Activated T-cell treated with anti-CD3 and anti-CD28 coated beads, Interleukin-2, amount 50 U/mL, for 4 hours (primary cell): Measurements from ENCODE around the gene GANAB. TPM values are rescaled to one million over a fixed set of nuclear protein-coding genes. Genes with fewer than 3 reads are reported as not detected.
"Not testable (repeated sequence)": the region's sequence is repeated elsewhere in the genome, so short reads cannot be mapped to it uniquely, and the experiment has no call there.

Source experiments
- ATAC-seq, 2 donors: fragments of 200-7000 bp; cut with Tn5 transposase; one replicate each; pipeline ENCODE4 v1.10.0; 2021
- DNase-seq: peaks from one replicate; pipeline ENCODE4 v3.0.0-alpha.2; 2020
- H3K27me3 Mint-ChIP-seq: one replicate; pipeline ENCODE4 v1.8.0; 2021; ENCODE audit warnings: low read depth, mixed read lengths
- H3K36me3 Mint-ChIP-seq: one replicate; pipeline ENCODE4 v1.8.0; 2022; ENCODE audit warnings: mixed read lengths; ENCODE audit not compliant: insufficient read depth
- H3K4me1 Mint-ChIP-seq: one replicate; pipeline ENCODE4 v1.8.0; 2021; ENCODE audit warnings: low read depth, mixed read lengths
- H3K4me3 Mint-ChIP-seq: one replicate; pipeline ENCODE4 v1.8.0; 2021; ENCODE audit warnings: mild to moderate bottlenecking, moderate library complexity, mixed read lengths
- H3K9me3 Mint-ChIP-seq: one replicate; pipeline ENCODE4 v1.8.0; 2021; ENCODE audit warnings: mixed read lengths
- total RNA-seq, 3 donors: library from RNA; stranded (reverse); gene quantifications; one replicate each; pipeline ENCODE4 v1.2.1, GENCODE V29; 2021

GANAB gene
- total RNA-seq = 100 to 1,000 TPM; 173 to 204 (median 194) TPM

GRCh38 chr11:62645946-62646824, at the start of gene GANAB:
TSS of gene GANAB (minus strand) at chr11:62646613. CDS start at chr11:62646599, 14 bp downstream.
- Mint-ChIP-seq H3K27me3 (no peaks in the 10 kb centered on the region), H3K4me3 (peak within 1 kb of the TSS; percentile 98), H3K36me3 (peaks cover 2% of the 10 kb centered on the region), H3K9me3 (no peaks in the 10 kb centered on the region), H3K4me1 (peaks cover 27% of the 10 kb centered on the region)
- ATAC-seq (peak; percentile 98), DNase-seq (peak; percentile 99)

- Mint-ChIP-seq H3K4me1 (peaks cover 6% of the 10 kb centered on the region), H3K9me3 (no peaks in the 10 kb centered on the region), H3K4me3 (no peak overlapping the region), H3K27me3 (no peaks in the 10 kb centered on the region), H3K36me3 (peaks cover 20% of the 10 kb centered on the region)
- DNase-seq = peak; percentile 75
- ATAC-seq = peak; percentile 93 to 96
Measured at GRCh38 chr11:62694455-62695167, 48.2 kb upstream of the GANAB start.

DNA sequence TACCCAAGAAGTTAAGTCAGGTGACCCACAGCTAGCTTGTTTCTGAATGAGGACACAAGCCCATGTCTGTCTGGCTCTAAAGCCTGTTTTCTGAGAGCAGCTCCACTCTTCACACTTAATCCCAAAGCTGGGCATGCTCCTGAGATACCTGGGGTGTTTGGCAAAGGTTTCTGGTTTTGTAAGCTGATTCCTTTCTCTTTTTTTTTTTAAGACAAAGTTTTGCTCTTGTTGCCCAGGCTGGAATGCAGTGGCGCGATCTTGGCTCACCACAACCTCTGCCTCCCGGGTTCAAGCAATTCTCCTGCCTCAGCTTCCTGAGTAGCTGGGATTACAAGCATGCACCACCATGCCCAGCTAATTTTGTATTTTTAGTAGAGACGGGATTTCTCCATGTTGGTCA, 47.2 kb upstream of the GANAB start:
- not testable (repeated sequence) for H3K4me3 Mint-ChIP-seq, H3K4me1 Mint-ChIP-seq, H3K9me3 Mint-ChIP-seq, H3K27me3 Mint-ChIP-seq, DNase-seq, ATAC-seq
- peaks cover 20% of the 10 kb centered on the region for H3K36me3 Mint-ChIP-seq

DNA sequence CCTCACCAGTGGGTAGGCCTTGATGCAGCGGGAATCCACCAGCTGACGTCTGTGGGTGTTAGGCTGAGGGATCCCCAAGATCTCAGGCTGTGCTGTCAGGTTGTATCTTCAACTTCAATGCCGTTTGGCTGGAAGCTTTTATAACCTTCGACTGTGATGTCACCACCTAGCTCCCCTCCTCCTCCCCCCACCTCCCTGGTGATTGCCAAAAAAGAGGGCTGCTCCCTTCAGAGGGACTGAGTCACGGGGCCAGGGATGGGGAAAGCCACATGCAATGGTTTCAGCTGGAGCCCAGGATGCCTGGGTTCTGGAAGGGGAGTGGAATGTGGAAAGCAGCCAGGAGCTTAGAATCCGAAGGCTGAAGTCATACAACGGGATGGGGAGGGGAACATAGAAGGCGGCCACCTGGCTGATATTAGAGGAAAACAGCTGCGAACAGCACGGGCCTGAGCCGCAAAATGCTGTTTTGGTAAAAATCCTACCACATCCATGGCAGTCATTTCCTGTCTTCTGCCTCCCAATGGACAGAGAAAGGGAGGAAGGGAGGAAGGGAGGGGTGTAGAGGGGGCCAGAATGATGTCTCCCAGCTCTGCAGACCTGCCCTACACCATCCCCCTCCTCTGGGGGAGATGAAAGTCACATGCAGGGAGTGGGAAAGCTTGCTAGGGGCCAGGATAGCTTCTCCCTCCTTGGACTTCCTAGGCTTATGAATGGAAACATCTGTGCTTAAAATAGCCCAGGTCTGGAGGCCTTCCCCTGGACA, 43.2 kb upstream of the GANAB start, which contains the start of gene LRRN4CL:
Gene LRRN4CL (minus strand): TSS at position 110 of the 763 bp plus-strand sequence. CDS start 1,022 bp downstream, outside the sequence.
- Mint-ChIP-seq H3K4me3 (no peak within 1 kb of the TSS), H3K27me3 (peaks cover 4% of the 10 kb centered on the region), H3K4me1 (peaks cover 1% of the 10 kb centered on the region), H3K9me3 (no peaks in the 10 kb centered on the region), H3K36me3 (peaks cover 16% of the 10 kb centered on the region)
- ATAC-seq (no peak), DNase-seq (no peak)

DNA sequence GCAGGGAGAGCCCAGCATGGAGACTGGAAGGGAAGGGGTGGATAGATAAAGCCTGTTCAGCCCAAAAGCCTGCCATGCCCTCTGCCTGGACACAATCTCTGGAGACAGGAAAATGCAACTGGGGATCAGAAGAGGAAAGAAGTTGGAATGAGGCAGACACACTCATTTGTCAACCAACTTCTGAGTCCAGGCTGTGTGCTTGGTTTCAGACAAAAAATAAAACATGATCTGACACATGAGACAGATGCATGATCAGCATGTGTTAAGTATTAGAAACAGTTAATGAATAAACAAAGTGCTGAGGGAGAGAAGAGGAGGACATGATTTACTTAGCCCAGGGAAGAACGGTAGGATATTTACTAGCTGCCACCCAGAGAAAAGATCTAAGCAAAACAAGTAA, 42.1 kb upstream of the GANAB start:
- Mint-ChIP-seq H3K9me3 (no peaks in the 10 kb centered on the region), H3K4me1 (no peaks in the 10 kb centered on the region), H3K4me3 (no peak overlapping the region), H3K36me3 (peaks cover 16% of the 10 kb centered on the region), H3K27me3 (peaks cover 4% of the 10 kb centered on the region)
- ATAC-seq (no peak), DNase-seq (no peak)

DNA sequence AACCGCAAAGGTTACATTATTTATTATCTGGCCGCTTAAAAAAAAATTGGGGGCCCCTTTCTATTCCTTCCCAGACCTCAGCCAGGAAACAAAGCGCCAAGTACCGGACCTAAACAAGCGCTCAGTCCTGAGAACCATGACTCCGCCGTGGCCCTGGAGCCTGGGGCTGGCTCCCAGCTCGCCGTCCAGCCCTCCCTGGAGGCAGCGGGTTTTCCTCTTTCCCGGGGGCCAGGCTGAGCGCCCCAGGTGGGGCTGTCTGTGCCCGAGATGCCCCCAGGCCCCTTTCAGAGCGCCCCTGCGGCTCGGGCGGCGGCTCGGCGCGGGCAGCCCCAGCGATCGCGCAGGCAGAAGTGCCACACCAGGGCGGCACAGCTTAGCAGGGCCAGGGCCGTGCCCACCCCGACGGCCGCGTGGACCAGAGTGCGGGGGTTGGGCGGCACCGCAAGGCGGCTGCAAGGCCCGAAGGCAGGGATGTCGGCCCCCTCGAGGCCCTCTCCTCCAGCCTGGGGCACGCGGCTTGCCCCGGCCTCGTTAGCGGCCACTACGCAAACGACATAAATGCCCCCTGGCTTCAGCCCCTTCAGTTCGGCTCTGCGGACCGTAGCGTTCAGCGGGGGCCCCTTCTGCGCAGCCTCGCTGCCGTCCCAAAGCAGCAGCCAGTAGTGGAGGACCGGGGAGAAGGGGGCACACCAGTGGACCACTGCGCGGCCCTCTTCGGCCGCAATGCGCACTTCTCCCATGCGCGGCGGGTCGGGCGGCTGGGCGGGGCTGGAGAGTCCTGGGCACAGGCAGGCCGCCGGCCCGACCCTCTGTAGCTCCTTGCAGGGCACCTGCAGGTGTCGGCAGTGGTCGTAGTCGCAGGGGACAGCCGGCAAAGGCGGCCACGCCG, 41.3 kb upstream of the GANAB start:
- H3K36me3 Mint-ChIP-seq = peaks cover 14% of the 10 kb centered on the region
- H3K27me3 Mint-ChIP-seq = peaks cover 4% of the 10 kb centered on the region
- H3K9me3 Mint-ChIP-seq = no peaks in the 10 kb centered on the region
- no peaks in the 10 kb centered on the region for H3K4me1 Mint-ChIP-seq
- peak in 1 of 2 donors; percentile 37 for ATAC-seq
- no peak for DNase-seq
- H3K4me3 Mint-ChIP-seq = no peak overlapping the region

DNA sequence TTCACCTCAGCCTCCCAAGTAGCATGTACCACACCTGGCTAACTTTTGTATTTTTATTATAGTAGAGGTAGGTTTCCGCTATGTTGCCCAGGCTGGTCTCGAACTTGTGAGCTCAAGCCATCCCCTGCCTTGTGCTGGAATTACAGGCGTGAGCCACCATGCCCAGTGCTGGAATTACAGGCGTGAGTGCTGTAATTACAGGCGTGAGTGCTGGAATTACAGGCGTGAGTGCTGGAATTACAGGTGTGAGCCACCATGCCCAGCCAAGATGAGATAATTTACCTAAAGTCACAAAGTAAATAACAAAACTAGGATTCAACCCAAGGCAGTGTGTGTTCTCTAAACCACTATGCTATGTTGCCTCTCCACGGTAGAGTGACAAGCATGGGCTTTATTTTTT, 36.1 kb upstream of the GANAB start:
- H3K27me3 Mint-ChIP-seq = no peaks in the 10 kb centered on the region
- ATAC-seq = no peak

GRCh38 chr11:62680825-62681240, 34.4 kb upstream of the GANAB start:
- DNase-seq (no peak), ATAC-seq (peak; percentile 64 to 70)
- Mint-ChIP-seq H3K4me3 (peak overlapping the region; percentile 64), H3K27me3 (no peaks in the 10 kb centered on the region), H3K9me3 (no peaks in the 10 kb centered on the region), H3K4me1 (peaks cover 25% of the 10 kb centered on the region), H3K36me3 (peaks cover 11% of the 10 kb centered on the region)

More for the DNA sequence above, 36.1 kb upstream of the GANAB start:
- Mint-ChIP-seq H3K4me3 (no peak overlapping the region), H3K4me1 (peaks cover 17% of the 10 kb centered on the region), H3K9me3 (no peaks in the 10 kb centered on the region), H3K36me3 (peaks cover 8% of the 10 kb centered on the region)
- DNase-seq = no peak

DNA sequence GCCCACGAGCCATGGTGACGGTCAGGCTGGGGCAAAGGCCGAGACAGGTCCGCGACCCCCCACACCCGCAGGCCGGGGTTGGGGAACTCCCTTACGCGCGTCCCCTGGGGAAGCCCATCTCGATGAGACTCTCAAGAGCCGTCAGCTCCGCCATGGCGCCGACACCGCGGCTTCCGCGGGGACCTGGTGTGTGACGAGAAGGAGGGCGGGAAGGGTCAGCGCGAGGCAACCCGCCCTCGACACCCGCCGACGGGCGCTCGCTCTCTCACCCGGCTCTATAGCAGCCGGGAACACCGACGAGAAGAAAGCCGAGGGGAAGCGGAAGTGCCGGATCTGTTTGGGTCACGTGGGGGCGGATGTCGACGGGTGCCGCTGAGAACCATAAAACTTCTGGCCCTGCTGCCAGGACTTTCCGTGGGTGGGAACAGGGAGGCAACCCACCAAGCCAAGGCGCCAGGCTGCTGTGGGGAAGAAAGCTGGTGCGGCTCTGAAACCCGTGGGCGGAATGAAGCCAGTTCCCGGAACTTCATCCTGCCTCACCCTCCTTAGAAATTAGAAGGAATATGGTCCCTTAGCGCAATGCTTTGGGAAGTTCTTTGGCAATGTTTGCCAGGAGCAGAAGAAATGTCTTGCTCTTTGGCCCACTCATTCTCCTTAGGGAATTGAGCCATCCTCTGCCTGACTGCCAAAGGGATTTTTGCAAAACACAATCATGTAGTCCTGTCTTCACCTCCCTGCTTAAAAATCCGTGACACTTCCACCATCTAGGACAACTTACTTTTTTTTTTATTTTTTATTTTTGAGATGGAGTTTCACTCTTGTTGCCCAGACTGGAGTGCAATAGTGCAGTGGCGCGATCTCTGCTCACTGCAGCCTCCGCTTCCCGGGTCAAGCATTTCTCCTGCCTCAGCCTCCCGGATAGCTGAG, 32.6 kb upstream of the GANAB start, which contains the start of gene UBXN1:
Gene UBXN1 (minus strand): TSS at position 304 of the 927 bp plus-strand sequence. CDS start 150 bp downstream, at position 154.
- DNase-seq (peak; percentile 78), ATAC-seq (peak; percentile 86 to 90)
- no peaks in the 10 kb centered on the region for H3K9me3 Mint-ChIP-seq
- peaks cover 26% of the 10 kb centered on the region for H3K4me1 Mint-ChIP-seq
- H3K4me3 Mint-ChIP-seq = peak within 1 kb of the TSS; percentile 90
- no peaks in the 10 kb centered on the region for H3K27me3 Mint-ChIP-seq
- peaks cover 13% of the 10 kb centered on the region for H3K36me3 Mint-ChIP-seq

GRCh38 chr11:62678433-62678769, 32.0 kb upstream of the GANAB start:
- H3K4me3 Mint-ChIP-seq = peak overlapping the region; percentile 90
- peaks cover 26% of the 10 kb centered on the region for H3K4me1 Mint-ChIP-seq
- ATAC-seq (no peak), DNase-seq (no peak)
- peaks cover 13% of the 10 kb centered on the region for H3K36me3 Mint-ChIP-seq
- H3K27me3 Mint-ChIP-seq = no peaks in the 10 kb centered on the region
- H3K9me3 Mint-ChIP-seq = no peaks in the 10 kb centered on the region

GRCh38 chr11:62677714-62678113, 31.3 kb upstream of the GANAB start:
- no peaks in the 10 kb centered on the region for H3K27me3 Mint-ChIP-seq
- H3K9me3 Mint-ChIP-seq = no peaks in the 10 kb centered on the region
- DNase-seq (no peak), ATAC-seq (no peak)
- H3K4me1 Mint-ChIP-seq = peaks cover 29% of the 10 kb centered on the region
- H3K36me3 Mint-ChIP-seq = peaks cover 13% of the 10 kb centered on the region
- peak overlapping the region; percentile 90 for H3K4me3 Mint-ChIP-seq

DNA sequence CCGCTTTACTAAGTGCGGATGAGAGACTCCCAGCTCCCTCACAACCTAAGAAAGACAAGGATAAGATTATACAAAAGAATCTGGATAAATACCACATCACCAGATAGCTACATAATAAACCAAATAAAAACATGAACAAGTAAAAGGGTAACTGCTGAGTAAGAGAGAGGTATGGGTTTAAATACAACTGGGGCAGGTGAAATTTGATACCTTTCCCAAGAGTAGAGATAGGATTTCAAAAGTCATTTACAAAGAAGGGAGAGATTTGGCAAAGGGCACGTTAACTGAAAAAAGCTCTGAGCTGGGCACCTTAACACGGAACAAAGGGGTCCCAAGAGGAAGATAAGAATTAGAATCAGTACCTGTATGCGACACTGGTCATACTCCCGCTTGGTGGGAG, 30.7 kb upstream of the GANAB start:
- Mint-ChIP-seq H3K9me3 (no peaks in the 10 kb centered on the region), H3K4me1 (peaks cover 33% of the 10 kb centered on the region), H3K27me3 (no peaks in the 10 kb centered on the region), H3K36me3 (peaks cover 13% of the 10 kb centered on the region), H3K4me3 (peak overlapping the region; percentile 90)
- DNase-seq (no peak), ATAC-seq (no peak)
